Gastroesophageal sphincter (tissue), 4 donors: ENCODE results near the gene C5AR1. TPM values are rescaled to one million over a fixed set of nuclear protein-coding genes. Genes with fewer than 3 reads are reported as not detected.
"Not testable (repeated sequence)": the region's sequence is repeated elsewhere in the genome, so short reads cannot be mapped to it uniquely, and the experiment has no call there.

Experiments used
- ATAC-seq: fragments of 150-250 bp; one replicate; pipeline ENCODE4 v1.9.1; 2016; ENCODE audit warnings: mild to moderate bottlenecking, moderate library complexity
- H3K27ac ChIP-seq, 4 donors: fragments of 200-600 bp; sonication (generic) in 3 of 4; 1 replicate in 3 of 4; 2 replicates in 1 of 4; pipeline ENCODE4 v1.5.1; 2016 to 2019
- H3K27me3 ChIP-seq: fragments of 200-600 bp; sonication (generic); one replicate; pipeline ENCODE4 v1.5.1; 2019
- H3K36me3 ChIP-seq, 2 donors: fragments of 200-600 bp; sonication (generic); one replicate each; pipeline ENCODE4 v1.5.1; 2019; ENCODE audit warnings: control low read depth in 1 of 2
- H3K4me1 ChIP-seq, 3 donors: fragments of 200-600 bp; sonication (generic); 1 replicate in 2 of 3; 2 replicates in 1 of 3; pipeline ENCODE4 v1.5.1; 2016 to 2019; ENCODE audit warnings: control low read depth in 2 of 3
- H3K4me3 ChIP-seq, 2 donors: fragments of 200-600 bp; sonication (generic); one replicate each; pipeline ENCODE4 v1.5.1; 2019; ENCODE audit warnings: mild to moderate bottlenecking in 1 of 2, moderate library complexity in 1 of 2
- H3K9me3 ChIP-seq, 3 donors: fragments of 200-600 bp; sonication (generic); one replicate each; pipeline ENCODE4 v1.5.1; 2017 to 2019; ENCODE audit warnings: control low read depth in 2 of 3
- CTCF ChIP-seq, 4 experiments: fragments of 200-600 bp in 2 of 4; fragments of 450-650 bp in 2 of 4; sonication (generic) in 1 of 4; IDR thresholded peaks; one replicate each; pipeline ENCODE4 v1.5.1; 2017 to 2019; ENCODE audit warnings: antibody characterized with exemption in 4 of 4, mild to moderate bottlenecking in 2 of 4, moderate library complexity in 2 of 4
- EP300 ChIP-seq: sonication (generic); formaldehyde crosslinking; IDR thresholded peaks from one replicate; pipeline ENCODE4 v1.6.1; 2017; ENCODE audit warnings: antibody characterized with exemption, mild to moderate bottlenecking
- POLR2A ChIP-seq, 2 donors: fragments of 450-650 bp; IDR thresholded peaks; one replicate each; pipeline ENCODE4 v1.6.1; 2017; ENCODE audit warnings: antibody characterized with exemption in 2 of 2, mild to moderate bottlenecking in 2 of 2, moderate library complexity in 1 of 2
- POLR2AphosphoS5 ChIP-seq: sonication (generic); formaldehyde crosslinking; IDR thresholded peaks from one replicate; pipeline ENCODE4 v1.6.1; 2017; ENCODE audit warnings: antibody characterized with exemption
- WGBS, 2 donors: methylation state at CpG; one replicate each; pipeline ENCODE4 v1.1.5; 2018; ENCODE audit warnings: low coverage in 1 of 2; 5-methylcytosine and 5-hydroxymethylcytosine counted together
- total RNA-seq, 4 donors: library from RNA; depleted of rRNA; stranded (reverse); fragments of >200 nt; gene quantifications; one replicate each; pipeline ENCODE4 v1.1.0, GENCODE V29; 2016

The C5AR1 gene
- total RNA-seq, 4 donors from 2014 or later, result 1.4 to 19.7 (median 7.0) TPM

GRCh38 chr19:47363758-47364531 is 54.3 kb downstream of the C5AR1 start:
- no peak overlapping the region for H3K4me3 ChIP-seq
- no peaks in the 10 kb centered on the region for H3K27me3 ChIP-seq
- no peak overlapping the region for H3K27ac ChIP-seq
- WGBS, 2 donors, result 88 to 94% methylated on average over 5 to 8 of the region's 13 CpGs
- TF ChIP-seq CTCF (IDR thresholded peaks at IDR 0.05) (no peak), POLR2AphosphoS5 (no peak), POLR2A (IDR thresholded peaks at IDR 0.05) (no peak), EP300 (no peak)
- H3K4me1 ChIP-seq, result no peaks in the 10 kb centered on the region
- H3K9me3 ChIP-seq, result no peaks in the 10 kb centered on the region
- H3K36me3 ChIP-seq, result peaks cover 0 to 98% of the 10 kb centered on the region in 2 donors
- no peak for ATAC-seq

- H3K9me3 ChIP-seq, H3K4me1 ChIP-seq, H3K27me3 ChIP-seq, ATAC-seq, H3K27ac ChIP-seq, H3K4me3 ChIP-seq: not testable (repeated sequence)
- 91% methylated on average over 6 of the region's 10 CpGs; no CpG with 5 or more reads in 1 of the 2 donors for WGBS, 2 donors
- H3K36me3 ChIP-seq, result peaks cover 0 to 98% of the 10 kb centered on the region in 2 donors
Measured at GRCh38 chr19:47365455-47365854, 55.8 kb downstream of the C5AR1 start.

- Histone ChIP-seq H3K27me3 (no peaks in the 10 kb centered on the region), H3K4me3 (no peak overlapping the region), H3K36me3 (peaks cover 0 to 98% of the 10 kb centered on the region in 2 donors), H3K27ac (no peak overlapping the region), H3K9me3 (no peaks in the 10 kb centered on the region), H3K4me1 (no peaks in the 10 kb centered on the region)
- 66 to 81% methylated on average over 5 to 8 of the region's 10 CpGs for WGBS, 2 donors
- ATAC-seq, result no peak
- TF ChIP-seq POLR2A (IDR thresholded peaks at IDR 0.05) (no peak), CTCF (IDR thresholded peaks at IDR 0.05) (no peak), POLR2AphosphoS5 (no peak), EP300 (no peak)
Measured at GRCh38 chr19:47370045-47370611, 60.5 kb downstream of the C5AR1 start.

GRCh38 chr19:47371261-47371660 is 61.6 kb downstream of the C5AR1 start:
- no peak for ATAC-seq
- 94% methylated on average over 3 of the region's 9 CpGs; no CpG with 5 or more reads in 1 of the 2 donors for WGBS, 2 donors
- Histone ChIP-seq H3K4me1 (no peaks in the 10 kb centered on the region), H3K36me3 (peaks cover 0 to 98% of the 10 kb centered on the region in 2 donors), H3K4me3 (no peak overlapping the region), H3K27ac (no peak overlapping the region), H3K9me3 (no peaks in the 10 kb centered on the region), H3K27me3 (no peaks in the 10 kb centered on the region)
- TF ChIP-seq CTCF (IDR thresholded peaks at IDR 0.05) (no peak), POLR2A (IDR thresholded peaks at IDR 0.05) (no peak), EP300 (no peak), POLR2AphosphoS5 (no peak)

Other genes starting within 250 kb of the C5AR1 start
- 10 to 100 TPM; 22.5 to 28.7 (median 24.9) TPM for gene ZC3H4, start 196.1 kb upstream of the C5AR1 start, total RNA-seq
- gene SAE1, start 179.0 kb upstream of the C5AR1 start, total RNA-seq, result 100 to 1,000 TPM; 134 to 157 (median 153) TPM
- 10 to 100 TPM in 2 of 4 donors, 1 to 10 TPM in 2; 3.6 to 11.4 (median 10.2) TPM for gene BBC3, start 78.7 kb upstream of the C5AR1 start, total RNA-seq
- gene CCDC9, start 53.3 kb upstream of the C5AR1 start, total RNA-seq, result 10 to 100 TPM; 17.3 to 36.9 (median 28.5) TPM
- gene INAFM1, start 35.0 kb upstream of the C5AR1 start, total RNA-seq, result 10 to 100 TPM in 2 of 4 donors, 1 to 10 TPM in 2; 5.0 to 14.7 (median 11.7) TPM
- gene C5AR2, start 22.3 kb downstream of the C5AR1 start, total RNA-seq, result 1 to 10 TPM in 2 of 4 donors, under 1 TPM in 2; 0.15 to 2.3 (median 1.2) TPM
- 10 to 100 TPM in 2 of 4 donors, 1 to 10 TPM in 2; 8.7 to 16.0 (median 12.3) TPM for gene DHX34, start 39.5 kb downstream of the C5AR1 start, total RNA-seq
- gene MEIS3, start 109.7 kb downstream of the C5AR1 start, total RNA-seq, result 10 to 100 TPM; 23.5 to 37.2 (median 30.3) TPM
- 10 to 100 TPM in 1 of 4 donors, 1 to 10 TPM in 3; 6.5 to 19.9 (median 9.5) TPM for gene SLC8A2, start 162.0 kb downstream of the C5AR1 start, total RNA-seq
- 1 to 10 TPM; 2.4 to 4.3 (median 3.4) TPM for gene KPTN, start 174.4 kb downstream of the C5AR1 start, total RNA-seq
- 100 to 1,000 TPM in 2 of 4 donors, 10 to 100 TPM in 2; 95.9 to 134 (median 112) TPM for gene NAPA, start 205.2 kb downstream of the C5AR1 start, total RNA-seq